Mucosa of descending colon (tissue), 3 donors: ENCODE measurements around the gene GALNT8. TPM values are rescaled to one million over a fixed set of nuclear protein-coding genes. Genes with fewer than 3 reads are reported as not detected.
"Not testable (repeated sequence)": the region's sequence is repeated elsewhere in the genome, so short reads cannot be mapped to it uniquely, and the experiment has no call there.

Experiments used
- ATAC-seq: fragments of 200-7000 bp; cut with Tn5 transposase; one replicate; pipeline ENCODE4 v1.9.1; 2020; ENCODE audit warnings: mild to moderate bottlenecking, moderate library complexity
- DNase-seq, 3 donors: peaks; one replicate each; pipeline ENCODE4 v3.0.0-alpha.2; 2020
- H3K36me3 ChIP-seq: fragments of 200-600 bp; one replicate; pipeline ENCODE4 v1.8.0; 2021; ENCODE audit warnings: low read depth, mild to moderate bottlenecking
- H3K4me1 ChIP-seq: fragments of 200-600 bp; one replicate; pipeline ENCODE4 v1.8.0; 2021; ENCODE audit warnings: low read depth, mild to moderate bottlenecking
- H3K4me3 ChIP-seq: fragments of 200-600 bp; one replicate; pipeline ENCODE4 v1.8.0; 2021; ENCODE audit warnings: mild to moderate bottlenecking
- H3K9me3 ChIP-seq: fragments of 200-600 bp; one replicate; pipeline ENCODE4 v1.8.0; 2021; ENCODE audit warnings: mild to moderate bottlenecking
- intact Hi-C, 2 donors: fragments of 100-400 bp; cut with DNase I in 1 of 2; cut with micrococcal nuclease in 1 of 2; formaldehyde crosslinking; loops; one replicate each; pipeline versions ENCODE4 v1.11.0 to v1.11.1; 2022; cut with DNase I, micrococcal nuclease
- total RNA-seq, 3 donors: library from RNA; stranded (reverse); fragmentation: NEBNext Ultra II Directional in 2 of 3; extraction: Animal tissue kit (Norgen Biotek cat#: 25700) in 2 of 3; gene quantifications; one replicate each; pipeline versions ENCODE4 v1.2.1 to v1.2.4, GENCODE V29; 2021 to 2023
- TF ChIP-seq, protein P1 (sequence below): fragments of 200-600 bp; IDR thresholded peaks from one replicate; pipeline ENCODE4 v1.8.0; 2022; ENCODE audit warnings: antibody characterized with exemption, mild to moderate bottlenecking
- donor health status: DM: no; HTN: no; CAD: no; lungs with moderate emphysema.
- donor health status: DM: no; HTN: no; CAD: no.
- donor health status: DM: no; HTN: yes; CAD: no.

The GALNT8 gene
- total RNA-seq, 3 donors from 2014 or later: 7.9 to 19.4 (median 18.9) TPM

GRCh38 chr12:4743046-4743445 is 22.8 kb downstream of the GALNT8 start:
- no peak overlapping the region for H3K4me3 ChIP-seq
- no peaks in the 10 kb centered on the region for H3K36me3 ChIP-seq
- no peaks in the 10 kb centered on the region for H3K9me3 ChIP-seq
- peak in 1 of 3 donors; percentile 67 for DNase-seq
- H3K4me1 ChIP-seq: no peaks in the 10 kb centered on the region
- intact Hi-C loops: no loop called here
- ATAC-seq: peak; percentile 51
- TF ChIP-seq, protein P1, sequence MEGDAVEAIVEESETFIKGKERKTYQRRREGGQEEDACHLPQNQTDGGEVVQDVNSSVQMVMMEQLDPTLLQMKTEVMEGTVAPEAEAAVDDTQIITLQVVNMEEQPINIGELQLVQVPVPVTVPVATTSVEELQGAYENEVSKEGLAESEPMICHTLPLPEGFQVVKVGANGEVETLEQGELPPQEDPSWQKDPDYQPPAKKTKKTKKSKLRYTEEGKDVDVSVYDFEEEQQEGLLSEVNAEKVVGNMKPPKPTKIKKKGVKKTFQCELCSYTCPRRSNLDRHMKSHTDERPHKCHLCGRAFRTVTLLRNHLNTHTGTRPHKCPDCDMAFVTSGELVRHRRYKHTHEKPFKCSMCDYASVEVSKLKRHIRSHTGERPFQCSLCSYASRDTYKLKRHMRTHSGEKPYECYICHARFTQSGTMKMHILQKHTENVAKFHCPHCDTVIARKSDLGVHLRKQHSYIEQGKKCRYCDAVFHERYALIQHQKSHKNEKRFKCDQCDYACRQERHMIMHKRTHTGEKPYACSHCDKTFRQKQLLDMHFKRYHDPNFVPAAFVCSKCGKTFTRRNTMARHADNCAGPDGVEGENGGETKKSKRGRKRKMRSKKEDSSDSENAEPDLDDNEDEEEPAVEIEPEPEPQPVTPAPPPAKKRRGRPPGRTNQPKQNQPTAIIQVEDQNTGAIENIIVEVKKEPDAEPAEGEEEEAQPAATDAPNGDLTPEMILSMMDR: no peak

- Histone ChIP-seq H3K36me3 (no peaks in the 10 kb centered on the region), H3K4me3 (no peak overlapping the region), H3K4me1 (no peaks in the 10 kb centered on the region), H3K9me3 (peaks cover 2% of the 10 kb centered on the region)
- ATAC-seq (no peak), DNase-seq (no peak)
- intact Hi-C loops: no loop called here
- TF ChIP-seq, protein P1: no peak
These were observed 24.5 kb downstream of the GALNT8 start for GRCh38 chr12:4744709-4745108.

- ATAC-seq (no peak), DNase-seq (no peak)
- intact Hi-C loops: no loop called here
- H3K4me3 ChIP-seq: no peak overlapping the region
- TF ChIP-seq, protein P1: no peak
- peaks cover 2% of the 10 kb centered on the region for H3K9me3 ChIP-seq
- H3K36me3 ChIP-seq: no peaks in the 10 kb centered on the region
- no peaks in the 10 kb centered on the region for H3K4me1 ChIP-seq
These were observed 25.0 kb downstream of the GALNT8 start for GRCh38 chr12:4745249-4745648.

GRCh38 chr12:4751654-4752053 is 31.5 kb downstream of the GALNT8 start:
- H3K4me3 ChIP-seq, ATAC-seq, H3K36me3 ChIP-seq, H3K9me3 ChIP-seq, H3K4me1 ChIP-seq, DNase-seq: not testable (repeated sequence)
- intact Hi-C loops: loop anchor here in 1 of 2 donors (10.0 kb wide), 1 partner anchor 147 kb away; no protein-coding TSS in a partner anchor

GRCh38 chr12:4762773-4763172 is 42.6 kb downstream of the GALNT8 start:
- Histone ChIP-seq H3K36me3 (no peaks in the 10 kb centered on the region), H3K9me3 (no peaks in the 10 kb centered on the region), H3K4me1 (no peaks in the 10 kb centered on the region), H3K4me3 (no peak overlapping the region)
- TF ChIP-seq, protein P1: no peak
- intact Hi-C loops: no loop called here
- DNase-seq: no peak
- ATAC-seq: no peak

GRCh38 chr12:4763549-4763948 is 43.3 kb downstream of the GALNT8 start:
- TF ChIP-seq, protein P1: no peak
- DNase-seq (peak in 2 of 3 donors; percentile 62 to 67), ATAC-seq (peak; percentile 84)
- Histone ChIP-seq H3K9me3 (no peaks in the 10 kb centered on the region), H3K4me3 (no peak overlapping the region), H3K36me3 (no peaks in the 10 kb centered on the region), H3K4me1 (no peaks in the 10 kb centered on the region)
- intact Hi-C loops: no loop called here
